Measurements from ENCODE around the gene STC2. TPM values are rescaled to one million over a fixed set of nuclear protein-coding genes. Genes with fewer than 3 reads are reported as not detected.

STC2 gene
- total and polyA plus RNA-seq, 2 experiments from 2014 or later = 27.3 to 132 TPM

GRCh38 chr5:173278172-173278571, 50.0 kb downstream of the STC2 start:
- no peak overlapping the region for H3K4me3 Mint-ChIP-seq
- H3F3A ChIP-seq (replicated peaks; ENCODE audit: low read depth) = 0 out of 2 replicates have a peak, but pooled peaks cover 5% of the 10 kb centered on the region
- H2AFZ ChIP-seq = no peak overlapping the region
- no peak overlapping the region for H3K4me2 ChIP-seq
- H3K36me3 Mint-ChIP-seq (ENCODE audit: low read depth) = no peaks in the 10 kb centered on the region
- TF ChIP-seq, protein P1, sequence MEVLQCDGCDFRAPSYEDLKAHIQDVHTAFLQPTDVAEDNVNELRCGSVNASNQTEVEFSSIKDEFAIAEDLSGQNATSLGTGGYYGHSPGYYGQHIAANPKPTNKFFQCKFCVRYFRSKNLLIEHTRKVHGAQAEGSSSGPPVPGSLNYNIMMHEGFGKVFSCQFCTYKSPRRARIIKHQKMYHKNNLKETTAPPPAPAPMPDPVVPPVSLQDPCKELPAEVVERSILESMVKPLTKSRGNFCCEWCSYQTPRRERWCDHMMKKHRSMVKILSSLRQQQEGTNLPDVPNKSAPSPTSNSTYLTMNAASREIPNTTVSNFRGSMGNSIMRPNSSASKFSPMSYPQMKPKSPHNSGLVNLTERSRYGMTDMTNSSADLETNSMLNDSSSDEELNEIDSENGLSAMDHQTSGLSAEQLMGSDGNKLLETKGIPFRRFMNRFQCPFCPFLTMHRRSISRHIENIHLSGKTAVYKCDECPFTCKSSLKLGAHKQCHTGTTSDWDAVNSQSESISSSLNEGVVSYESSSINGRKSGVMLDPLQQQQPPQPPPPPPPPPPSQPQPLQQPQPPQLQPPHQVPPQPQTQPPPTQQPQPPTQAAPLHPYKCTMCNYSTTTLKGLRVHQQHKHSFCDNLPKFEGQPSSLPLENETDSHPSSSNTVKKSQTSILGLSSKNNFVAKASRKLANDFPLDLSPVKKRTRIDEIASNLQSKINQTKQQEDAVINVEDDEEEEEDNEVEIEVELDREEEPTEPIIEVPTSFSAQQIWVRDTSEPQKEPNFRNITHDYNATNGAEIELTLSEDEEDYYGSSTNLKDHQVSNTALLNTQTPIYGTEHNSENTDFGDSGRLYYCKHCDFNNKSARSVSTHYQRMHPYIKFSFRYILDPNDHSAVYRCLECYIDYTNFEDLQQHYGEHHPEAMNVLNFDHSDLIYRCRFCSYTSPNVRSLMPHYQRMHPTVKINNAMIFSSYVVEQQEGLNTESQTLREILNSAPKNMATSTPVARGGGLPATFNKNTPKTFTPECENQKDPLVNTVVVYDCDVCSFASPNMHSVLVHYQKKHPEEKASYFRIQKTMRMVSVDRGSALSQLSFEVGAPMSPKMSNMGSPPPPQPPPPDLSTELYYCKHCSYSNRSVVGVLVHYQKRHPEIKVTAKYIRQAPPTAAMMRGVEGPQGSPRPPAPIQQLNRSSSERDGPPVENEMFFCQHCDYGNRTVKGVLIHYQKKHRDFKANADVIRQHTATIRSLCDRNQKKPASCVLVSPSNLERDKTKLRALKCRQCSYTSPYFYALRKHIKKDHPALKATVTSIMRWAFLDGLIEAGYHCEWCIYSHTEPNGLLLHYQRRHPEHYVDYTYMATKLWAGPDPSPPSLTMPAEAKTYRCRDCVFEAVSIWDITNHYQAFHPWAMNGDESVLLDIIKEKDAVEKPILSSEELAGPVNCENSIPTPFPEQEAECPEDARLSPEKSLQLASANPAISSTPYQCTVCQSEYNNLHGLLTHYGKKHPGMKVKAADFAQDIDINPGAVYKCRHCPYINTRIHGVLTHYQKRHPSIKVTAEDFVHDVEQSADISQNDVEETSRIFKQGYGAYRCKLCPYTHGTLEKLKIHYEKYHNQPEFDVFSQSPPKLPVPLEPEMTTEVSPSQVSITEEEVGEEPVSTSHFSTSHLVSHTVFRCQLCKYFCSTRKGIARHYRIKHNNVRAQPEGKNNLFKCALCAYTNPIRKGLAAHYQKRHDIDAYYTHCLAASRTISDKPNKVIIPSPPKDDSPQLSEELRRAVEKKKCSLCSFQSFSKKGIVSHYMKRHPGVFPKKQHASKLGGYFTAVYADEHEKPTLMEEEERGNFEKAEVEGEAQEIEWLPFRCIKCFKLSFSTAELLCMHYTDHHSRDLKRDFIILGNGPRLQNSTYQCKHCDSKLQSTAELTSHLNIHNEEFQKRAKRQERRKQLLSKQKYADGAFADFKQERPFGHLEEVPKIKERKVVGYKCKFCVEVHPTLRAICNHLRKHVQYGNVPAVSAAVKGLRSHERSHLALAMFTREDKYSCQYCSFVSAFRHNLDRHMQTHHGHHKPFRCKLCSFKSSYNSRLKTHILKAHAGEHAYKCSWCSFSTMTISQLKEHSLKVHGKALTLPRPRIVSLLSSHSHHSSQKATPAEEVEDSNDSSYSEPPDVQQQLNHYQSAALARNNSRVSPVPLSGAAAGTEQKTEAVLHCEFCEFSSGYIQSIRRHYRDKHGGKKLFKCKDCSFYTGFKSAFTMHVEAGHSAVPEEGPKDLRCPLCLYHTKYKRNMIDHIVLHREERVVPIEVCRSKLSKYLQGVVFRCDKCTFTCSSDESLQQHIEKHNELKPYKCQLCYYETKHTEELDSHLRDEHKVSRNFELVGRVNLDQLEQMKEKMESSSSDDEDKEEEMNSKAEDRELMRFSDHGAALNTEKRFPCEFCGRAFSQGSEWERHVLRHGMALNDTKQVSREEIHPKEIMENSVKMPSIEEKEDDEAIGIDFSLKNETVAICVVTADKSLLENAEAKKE (CRISPR knock-in tag; IDR thresholded peaks at IDR 0.05) = no peak
- TF ChIP-seq, protein P2, sequence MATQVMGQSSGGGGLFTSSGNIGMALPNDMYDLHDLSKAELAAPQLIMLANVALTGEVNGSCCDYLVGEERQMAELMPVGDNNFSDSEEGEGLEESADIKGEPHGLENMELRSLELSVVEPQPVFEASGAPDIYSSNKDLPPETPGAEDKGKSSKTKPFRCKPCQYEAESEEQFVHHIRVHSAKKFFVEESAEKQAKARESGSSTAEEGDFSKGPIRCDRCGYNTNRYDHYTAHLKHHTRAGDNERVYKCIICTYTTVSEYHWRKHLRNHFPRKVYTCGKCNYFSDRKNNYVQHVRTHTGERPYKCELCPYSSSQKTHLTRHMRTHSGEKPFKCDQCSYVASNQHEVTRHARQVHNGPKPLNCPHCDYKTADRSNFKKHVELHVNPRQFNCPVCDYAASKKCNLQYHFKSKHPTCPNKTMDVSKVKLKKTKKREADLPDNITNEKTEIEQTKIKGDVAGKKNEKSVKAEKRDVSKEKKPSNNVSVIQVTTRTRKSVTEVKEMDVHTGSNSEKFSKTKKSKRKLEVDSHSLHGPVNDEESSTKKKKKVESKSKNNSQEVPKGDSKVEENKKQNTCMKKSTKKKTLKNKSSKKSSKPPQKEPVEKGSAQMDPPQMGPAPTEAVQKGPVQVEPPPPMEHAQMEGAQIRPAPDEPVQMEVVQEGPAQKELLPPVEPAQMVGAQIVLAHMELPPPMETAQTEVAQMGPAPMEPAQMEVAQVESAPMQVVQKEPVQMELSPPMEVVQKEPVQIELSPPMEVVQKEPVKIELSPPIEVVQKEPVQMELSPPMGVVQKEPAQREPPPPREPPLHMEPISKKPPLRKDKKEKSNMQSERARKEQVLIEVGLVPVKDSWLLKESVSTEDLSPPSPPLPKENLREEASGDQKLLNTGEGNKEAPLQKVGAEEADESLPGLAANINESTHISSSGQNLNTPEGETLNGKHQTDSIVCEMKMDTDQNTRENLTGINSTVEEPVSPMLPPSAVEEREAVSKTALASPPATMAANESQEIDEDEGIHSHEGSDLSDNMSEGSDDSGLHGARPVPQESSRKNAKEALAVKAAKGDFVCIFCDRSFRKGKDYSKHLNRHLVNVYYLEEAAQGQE (IDR thresholded peaks at IDR 0.05; ENCODE audit: unreplicated experiment) = no peak
- TF ChIP-seq, protein P3, sequence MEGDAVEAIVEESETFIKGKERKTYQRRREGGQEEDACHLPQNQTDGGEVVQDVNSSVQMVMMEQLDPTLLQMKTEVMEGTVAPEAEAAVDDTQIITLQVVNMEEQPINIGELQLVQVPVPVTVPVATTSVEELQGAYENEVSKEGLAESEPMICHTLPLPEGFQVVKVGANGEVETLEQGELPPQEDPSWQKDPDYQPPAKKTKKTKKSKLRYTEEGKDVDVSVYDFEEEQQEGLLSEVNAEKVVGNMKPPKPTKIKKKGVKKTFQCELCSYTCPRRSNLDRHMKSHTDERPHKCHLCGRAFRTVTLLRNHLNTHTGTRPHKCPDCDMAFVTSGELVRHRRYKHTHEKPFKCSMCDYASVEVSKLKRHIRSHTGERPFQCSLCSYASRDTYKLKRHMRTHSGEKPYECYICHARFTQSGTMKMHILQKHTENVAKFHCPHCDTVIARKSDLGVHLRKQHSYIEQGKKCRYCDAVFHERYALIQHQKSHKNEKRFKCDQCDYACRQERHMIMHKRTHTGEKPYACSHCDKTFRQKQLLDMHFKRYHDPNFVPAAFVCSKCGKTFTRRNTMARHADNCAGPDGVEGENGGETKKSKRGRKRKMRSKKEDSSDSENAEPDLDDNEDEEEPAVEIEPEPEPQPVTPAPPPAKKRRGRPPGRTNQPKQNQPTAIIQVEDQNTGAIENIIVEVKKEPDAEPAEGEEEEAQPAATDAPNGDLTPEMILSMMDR (conservative IDR thresholded peaks at IDR 0.05; ENCODE audit: low read depth in 2 of 2) = no peak
- TF ChIP-seq ZNF114 (CRISPR knock-in tag; IDR thresholded peaks at IDR 0.05) = no peak
- TF ChIP-seq STAT1 (IDR thresholded peaks at IDR 0.05; ENCODE audit: unreplicated experiment) = no peak
- no peak for TF ChIP-seq POLR2AphosphoS5 (IDR thresholded peaks at IDR 0.05; ENCODE audit: low read depth)
- TF ChIP-seq ZNF331 (CRISPR knock-in tag; IDR thresholded peaks at IDR 0.05; ENCODE audit: low read depth) = no peak
- no peak for TF ChIP-seq CREB1 (CRISPR knock-in tag; IDR thresholded peaks at IDR 0.05; ENCODE audit: low read depth)
- no peak for TF ChIP-seq EZH2phosphoT487 (IDR thresholded peaks at IDR 0.05; ENCODE audit: unreplicated experiment)
- TF ChIP-seq NANOG (IDR thresholded peaks at IDR 0.05; ENCODE audit: borderline replicate concordance) = no peak
- TF ChIP-seq EZH2 (IDR thresholded peaks at IDR 0.05; ENCODE audit: low read depth, unreplicated experiment) = no peak
- no peak overlapping the region for H3K27ac Mint-ChIP-seq
- ATAC-seq = no peak
- no peak for DNase-seq (ENCODE audit: low spot score)
- H3K4me1 Mint-ChIP-seq = peaks cover 2% of the 10 kb centered on the region; the same call in 1 of the 3 replicates
- H3K27ac ChIP-seq (ENCODE audit: low read depth) = no peak overlapping the region
- peaks cover 19% of the 10 kb centered on the region for H3K27me3 Mint-ChIP-seq (ENCODE audit: insufficient read depth, low read depth, poor library complexity)
- no peaks in the 10 kb centered on the region for H3K9me3 Mint-ChIP-seq
- H3K27me3 ChIP-seq (ENCODE audit: insufficient read depth) = peaks cover 10% of the 10 kb centered on the region
- H3K4me1 ChIP-seq (ENCODE audit: insufficient read depth) = no peaks in the 10 kb centered on the region
- H3K36me3 ChIP-seq (ENCODE audit: insufficient read depth) = no peaks in the 10 kb centered on the region
- H4K20me1 ChIP-seq (replicated peaks; ENCODE audit: insufficient read depth) = no peaks in the 10 kb centered on the region; the same call in 1 of the 2 replicates
- H3K79me2 ChIP-seq (replicated peaks; ENCODE audit: insufficient read depth) = no peaks in the 10 kb centered on the region
- H3K4me3 ChIP-seq = no peak overlapping the region
- no peaks in the 10 kb centered on the region for H3K9me2 ChIP-seq (ENCODE audit: insufficient read depth)

All from GM23338 (cell line).